Fibroblast of skin of abdomen (primary cell): Measurements from ENCODE around the gene DUOXA1.
"Not testable (repeated sequence)": the region's sequence is repeated elsewhere in the genome, so short reads cannot be mapped to it uniquely, and the experiment has no call there.

Source experiments
- DNase-seq: peaks from one replicate; pipeline ENCODE4 v3.0.0-alpha.2; 2013

Gene DUOXA1

GRCh38 chr15:45112143-45112590 lies 17.5 kb downstream of the DUOXA1 start:
- DNase-seq = no peak

GRCh38 chr15:45111390-45112142 lies 18.1 kb downstream of the DUOXA1 start:
- no peak for DNase-seq

GRCh38 chr15:45110256-45110820 lies 19.3 kb downstream of the DUOXA1 start:
- DNase-seq = no peak

GRCh38 chr15:45107941-45108630 lies 21.6 kb downstream of the DUOXA1 start:
- DNase-seq = no peak

- no peak for DNase-seq
Observed at GRCh38 chr15:45106002-45106790, 23.5 kb downstream of the DUOXA1 start.

- DNase-seq = no peak
Observed at GRCh38 chr15:45105586-45105985, 24.1 kb downstream of the DUOXA1 start.

- not testable (repeated sequence) for DNase-seq
Observed at GRCh38 chr15:45104170-45104569, 25.5 kb downstream of the DUOXA1 start.

- no peak for DNase-seq
Observed at GRCh38 chr15:45102226-45102625, 27.5 kb downstream of the DUOXA1 start.

- DNase-seq = no peak
Observed at GRCh38 chr15:45101749-45102148, 27.9 kb downstream of the DUOXA1 start.

GRCh38 chr15:45100884-45101625 lies 28.6 kb downstream of the DUOXA1 start:
- no peak for DNase-seq

- no peak for DNase-seq
Observed at GRCh38 chr15:45099549-45100165, 30.0 kb downstream of the DUOXA1 start.

- no peak for DNase-seq
Observed at GRCh38 chr15:45097466-45097865, 32.2 kb downstream of the DUOXA1 start.

- DNase-seq = no peak
Observed at GRCh38 chr15:45095661-45096060, 34.0 kb downstream of the DUOXA1 start.

GRCh38 chr15:45094358-45094730 lies 35.3 kb downstream of the DUOXA1 start:
- no peak for DNase-seq

- DNase-seq = no peak
Observed at GRCh38 chr15:45093622-45094357, 35.9 kb downstream of the DUOXA1 start.

GRCh38 chr15:45093013-45093412 lies 36.7 kb downstream of the DUOXA1 start:
- no peak for DNase-seq

GRCh38 chr15:45091576-45091975 lies 38.1 kb downstream of the DUOXA1 start:
- no peak for DNase-seq

- DNase-seq = peak; percentile 17
Observed at GRCh38 chr15:45091161-45091560, 38.5 kb downstream of the DUOXA1 start.

GRCh38 chr15:45089712-45090373 lies 39.8 kb downstream of the DUOXA1 start:
- no peak for DNase-seq
